ENCODE results near the gene DUSP1.

DNA sequence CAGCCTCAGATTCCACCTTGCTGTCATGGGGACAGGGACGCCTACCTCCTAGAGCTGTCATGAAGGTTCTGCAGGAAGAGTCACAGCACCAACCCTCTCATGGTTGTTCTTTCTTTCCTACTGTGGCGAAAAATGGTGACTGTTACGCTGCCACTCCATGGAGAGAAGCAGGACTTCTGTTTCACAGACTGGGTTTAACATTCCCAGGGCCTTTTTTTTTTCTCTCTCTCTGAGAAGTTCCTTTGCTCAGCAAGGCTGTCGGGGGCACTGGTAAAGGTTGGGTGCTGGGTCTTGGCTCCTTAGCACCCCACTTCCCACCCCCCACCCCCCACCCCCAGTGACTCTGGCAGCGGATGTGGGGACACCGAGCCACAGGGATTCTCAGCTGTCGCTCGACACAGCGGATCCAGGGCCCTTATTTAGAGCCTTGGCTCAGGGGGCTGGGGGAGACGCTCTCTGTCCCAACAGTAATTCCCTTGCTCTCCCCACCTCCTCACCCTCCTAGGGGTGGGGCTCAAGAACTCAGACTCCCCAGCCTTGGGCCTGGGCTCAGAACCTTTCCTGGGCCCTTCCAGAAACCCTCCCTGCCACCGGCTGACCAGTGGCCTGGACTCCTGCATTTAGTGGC is 34.4 kb downstream of the DUSP1 start:
- TF ChIP-seq, protein P1, sequence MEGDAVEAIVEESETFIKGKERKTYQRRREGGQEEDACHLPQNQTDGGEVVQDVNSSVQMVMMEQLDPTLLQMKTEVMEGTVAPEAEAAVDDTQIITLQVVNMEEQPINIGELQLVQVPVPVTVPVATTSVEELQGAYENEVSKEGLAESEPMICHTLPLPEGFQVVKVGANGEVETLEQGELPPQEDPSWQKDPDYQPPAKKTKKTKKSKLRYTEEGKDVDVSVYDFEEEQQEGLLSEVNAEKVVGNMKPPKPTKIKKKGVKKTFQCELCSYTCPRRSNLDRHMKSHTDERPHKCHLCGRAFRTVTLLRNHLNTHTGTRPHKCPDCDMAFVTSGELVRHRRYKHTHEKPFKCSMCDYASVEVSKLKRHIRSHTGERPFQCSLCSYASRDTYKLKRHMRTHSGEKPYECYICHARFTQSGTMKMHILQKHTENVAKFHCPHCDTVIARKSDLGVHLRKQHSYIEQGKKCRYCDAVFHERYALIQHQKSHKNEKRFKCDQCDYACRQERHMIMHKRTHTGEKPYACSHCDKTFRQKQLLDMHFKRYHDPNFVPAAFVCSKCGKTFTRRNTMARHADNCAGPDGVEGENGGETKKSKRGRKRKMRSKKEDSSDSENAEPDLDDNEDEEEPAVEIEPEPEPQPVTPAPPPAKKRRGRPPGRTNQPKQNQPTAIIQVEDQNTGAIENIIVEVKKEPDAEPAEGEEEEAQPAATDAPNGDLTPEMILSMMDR (IDR thresholded peaks at IDR 0.05; ENCODE audit: insufficient read depth, low read length, poor library complexity, severe bottlenecking), result no peak
- no peak for TF ChIP-seq EZH2phosphoT487 (conservative IDR thresholded peaks at IDR 0.05; ENCODE audit: low read length)

Measured in SU-DHL-6 (cell line).